Common myeloid progenitor, CD34-positive (primary cell): ENCODE data around the gene AKIRIN1.

Experiments
- CTCF ChIA-PET: fragments of 350-600 bp; sonication (Branson Sonifier 250); formaldehyde crosslinking; loops from one replicate; lab custom pipeline; 2021; ENCODE audit warnings: antibody characterized with exemption; lab: Charles Lee
- POLR2A ChIA-PET: fragments of 350-600 bp; sonication (Branson Sonifier 250); formaldehyde crosslinking; loops from one replicate; lab custom pipeline; 2021; ENCODE audit warnings: antibody characterized with exemption; lab: Charles Lee
- DNase-seq, 3 donors: peaks; one replicate each; pipeline versions ENCODE4 v3.0.0 to v3.0.0-alpha.2; 2013
- H3K27ac ChIP-seq, 2 experiments: 1 replicate in 1 of 2; 2 replicates in 1 of 2; pipeline ENCODE4 v1.7.0; 2013; ENCODE audit warnings: inconsistent platforms in 2 of 2, low read length in 2 of 2, mild to moderate bottlenecking in 2 of 2, low read depth in 1 of 2, moderate library complexity in 1 of 2; ENCODE audit not compliant: severe bottlenecking in 2 of 2, insufficient read depth in 1 of 2, poor library complexity in 1 of 2
- H3K27me3 ChIP-seq, 5 experiments: replicated peaks in 2 of 5; 1 replicate in 3 of 5; 2 replicates in 2 of 5; pipeline versions ENCODE4 v1.6.1 to v1.7.0; 2013; ENCODE audit warnings: low read length in 4 of 5, mild to moderate bottlenecking in 2 of 5, moderate library complexity in 2 of 5, inconsistent platforms in 1 of 5; ENCODE audit not compliant: insufficient read depth in 5 of 5, control insufficient read depth in 4 of 5
- H3K36me3 ChIP-seq, 4 experiments: 1 replicate in 2 of 4; 2 replicates in 2 of 4; pipeline versions ENCODE4 v1.6.1 to v1.7.0; 2013; ENCODE audit warnings: low read length in 3 of 4, control low read depth in 1 of 4, mild to moderate bottlenecking in 1 of 4; ENCODE audit not compliant: control insufficient read depth in 4 of 4, insufficient read depth in 4 of 4
- H3K4me1 ChIP-seq, 4 experiments: 1 replicate in 3 of 4; 2 replicates in 1 of 4; pipeline versions ENCODE4 v1.6.1 to v1.7.1; 2013; ENCODE audit warnings: low read length in 3 of 4, mild to moderate bottlenecking in 3 of 4, control low read depth in 1 of 4, inconsistent platforms in 1 of 4, moderate library complexity in 1 of 4; ENCODE audit not compliant: control insufficient read depth in 4 of 4, insufficient read depth in 4 of 4; ENCODE audit errors: control extremely low read depth in 1 of 4
- H3K4me3 ChIP-seq, 7 experiments: 1 replicate in 4 of 7; 2 replicates in 3 of 7; pipeline versions ENCODE4 v1.5.1 to v1.7.0; 2013; ENCODE audit warnings: mild to moderate bottlenecking in 7 of 7, low read length in 6 of 7, moderate library complexity in 6 of 7, inconsistent platforms in 2 of 7, low read depth in 2 of 7, control low read depth in 1 of 7; ENCODE audit not compliant: insufficient read depth in 4 of 7, control insufficient read depth in 1 of 7; ENCODE audit errors: extremely low read depth in 1 of 7
- H3K9me3 ChIP-seq, 5 experiments: 1 replicate in 4 of 5; 2 replicates in 1 of 5; pipeline versions ENCODE4 v1.6.1 to v1.7.1; 2013; ENCODE audit warnings: low read length in 4 of 5, mild to moderate bottlenecking in 2 of 5, inconsistent platforms in 1 of 5, low read depth in 1 of 5, moderate library complexity in 1 of 5; ENCODE audit not compliant: control insufficient read depth in 4 of 5, insufficient read depth in 2 of 5; ENCODE audit errors: control extremely low read depth in 1 of 5
- WGBS: methylation state at CpG from one replicate; pipeline ENCODE4 v1.1.5; 2013; ENCODE audit not compliant: insufficient coverage; 5-methylcytosine and 5-hydroxymethylcytosine counted together

AKIRIN1 gene

GRCh38 chr1:39023140-39023539 is 32.1 kb downstream of the AKIRIN1 start:
- Histone ChIP-seq H3K4me3 (no peak overlapping the region), H3K4me1 (peaks cover 0 to 13% (median 8%) of the 10 kb centered on the region in 4 experiments), H3K9me3 (no peaks in the 10 kb centered on the region), H3K27ac (no peak overlapping the region), H3K27me3 (no peaks in the 10 kb centered on the region), H3K36me3 (no peaks in the 10 kb centered on the region)
- DNase-seq = no peak
- 80% methylated on average over 1 of the region's 1 CpG for WGBS
- POLR2A ChIA-PET = no interaction called here
- CTCF ChIA-PET = no interaction called here

GRCh38 chr1:39026051-39026865 is 35.2 kb downstream of the AKIRIN1 start, which contains the start of gene NDUFS5:
TSS of gene NDUFS5 (plus strand) at chr1:39026350. CDS start at chr1:39028725, 2,375 bp downstream.
- Histone ChIP-seq H3K9me3 (no peaks in the 10 kb centered on the region), H3K4me3 (peak within 1 kb of the TSS; percentile 76 to 99 (median 94)), H3K4me1 (peaks cover 0 to 13% (median 8%) of the 10 kb centered on the region in 4 experiments), H3K27me3 (no peaks in the 10 kb centered on the region), H3K27ac (peak within 1 kb of the TSS; percentile 86 to 97), H3K36me3 (peaks cover 6 to 20% (median 11%) of the 10 kb centered on the region in 4 experiments)
- POLR2A ChIA-PET = interaction anchor here (0.6 kb wide), 1 partner anchor 91 kb away, joined by 4 read pairs; no protein-coding TSS in a partner anchor
- DNase-seq = peak; percentile 89 to 94 (median 94)
- CTCF ChIA-PET = interaction anchor here (1.0 to 1.7 kb wide), 5 partner anchors 10 to 166 kb away, joined by 3 to 6 read pairs (median 3); no protein-coding TSS in a partner anchor
- WGBS = 0% methylated on average over 47 of the region's 47 CpGs

DNA sequence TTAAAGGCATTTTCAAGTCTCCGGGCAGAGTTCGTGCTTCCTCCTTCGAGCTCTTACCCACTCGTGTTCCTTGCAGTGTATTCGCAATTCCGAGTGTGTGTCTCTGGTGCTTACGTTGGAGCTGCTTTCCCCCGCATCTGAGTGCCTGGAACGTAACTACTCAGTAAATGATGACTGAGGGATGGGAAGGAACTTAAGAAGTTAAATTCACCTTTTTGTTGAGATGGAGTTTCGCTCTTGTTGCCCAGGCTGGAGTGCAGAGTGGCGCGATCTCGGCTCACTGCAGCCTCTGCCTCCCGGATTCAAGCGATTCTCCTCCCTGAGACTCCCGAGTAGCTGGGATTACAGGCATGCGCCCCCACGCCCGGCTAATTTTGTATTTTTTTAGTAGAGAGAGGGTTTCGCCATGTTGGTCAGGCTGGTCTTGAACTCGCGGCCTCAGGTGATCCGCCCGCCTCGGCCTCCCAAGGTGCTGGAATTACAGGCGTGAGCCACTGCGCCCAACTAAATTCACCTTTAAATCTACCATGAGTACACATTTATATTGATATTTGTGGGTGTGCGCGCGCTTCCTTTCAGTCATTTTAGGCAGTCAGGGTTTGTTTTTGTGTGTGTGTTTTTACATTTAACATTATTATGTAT is 35.9 kb downstream of the AKIRIN1 start:
- H3K9me3 ChIP-seq = no peaks in the 10 kb centered on the region
- POLR2A ChIA-PET = interaction anchor here (0.7 kb wide), 1 partner anchor 27 kb away, joined by 5 read pairs; no protein-coding TSS in a partner anchor
- H3K27me3 ChIP-seq = no peaks in the 10 kb centered on the region
- peaks cover 6 to 25% (median 15%) of the 10 kb centered on the region in 4 experiments for H3K36me3 ChIP-seq
- DNase-seq = no peak
- WGBS = 19% methylated on average over 14 of the region's 30 CpGs
- peak overlapping the region; percentile 86 to 97 for H3K27ac ChIP-seq
- CTCF ChIA-PET = interaction anchor here (1.0 to 1.7 kb wide), 6 partner anchors 10 to 165 kb away, joined by 3 to 6 read pairs (median 3); no protein-coding TSS in a partner anchor
- peak overlapping the region; percentile 76 to 99 (median 94) for H3K4me3 ChIP-seq
- H3K4me1 ChIP-seq = peaks cover 0 to 13% (median 8%) of the 10 kb centered on the region in 4 experiments

DNA sequence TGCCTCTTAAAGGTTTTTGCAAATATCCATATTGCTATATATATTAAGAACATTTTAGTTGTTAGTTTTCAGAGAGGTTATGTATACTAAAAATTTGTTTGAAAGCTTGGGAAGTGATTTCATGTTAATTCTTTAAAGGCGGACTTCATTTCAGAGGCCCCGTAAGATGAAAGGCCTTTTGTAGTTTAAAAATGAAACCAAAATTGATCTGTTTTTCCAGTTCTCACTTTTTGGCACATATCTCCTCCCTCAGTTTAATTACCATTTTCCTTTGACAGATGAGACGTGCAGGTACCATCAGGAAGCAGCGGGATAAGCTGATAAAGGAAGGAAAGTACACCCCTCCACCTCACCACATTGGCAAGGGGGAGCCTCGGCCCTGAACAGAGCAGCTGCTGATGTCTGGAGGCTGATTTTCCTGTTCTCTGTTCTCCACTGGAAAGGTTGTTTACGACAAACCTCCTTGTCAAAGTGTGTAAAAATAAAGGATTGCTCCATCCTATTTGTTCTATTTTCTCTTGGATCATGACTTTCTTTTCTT is 43.1 kb downstream of the AKIRIN1 start:
- H3K36me3 ChIP-seq = peaks cover 12 to 59% (median 44%) of the 10 kb centered on the region in 4 experiments
- CTCF ChIA-PET = no interaction called here

DNA sequence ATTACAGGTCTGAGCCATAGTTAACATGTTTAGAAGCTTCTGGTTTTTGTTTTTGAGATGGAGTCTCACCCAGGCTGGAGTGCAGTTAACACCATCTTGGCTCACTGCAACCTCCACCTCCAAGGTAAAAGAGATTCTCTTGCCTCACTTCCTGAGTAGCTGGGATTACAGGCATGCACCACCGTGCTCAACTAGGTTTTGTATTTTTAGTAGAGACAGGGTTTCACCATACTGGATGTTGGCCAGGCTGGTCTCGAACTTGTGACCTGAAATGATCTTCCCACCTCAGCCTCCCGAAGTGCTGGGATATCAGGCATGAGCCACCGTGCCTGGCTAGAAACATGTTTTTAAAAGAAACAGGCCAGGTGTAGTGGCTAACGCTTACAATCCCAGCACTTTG is 45.6 kb downstream of the AKIRIN1 start:
- H3K4me1 ChIP-seq = no peaks in the 10 kb centered on the region
- H3K9me3 ChIP-seq = no peaks in the 10 kb centered on the region
- DNase-seq = no peak
- ChIA-PET POLR2A (no interaction called here), CTCF (interaction anchor here (1.6 to 1.7 kb wide), 2 partner anchors 10 to 56 kb away, joined by 4 to 6 read pairs; partner anchors contain the start of gene NDUFS5)
- peaks cover 6 to 44% (median 34%) of the 10 kb centered on the region in 4 experiments for H3K36me3 ChIP-seq
- no peak overlapping the region for H3K4me3 ChIP-seq
- H3K27me3 ChIP-seq = no peaks in the 10 kb centered on the region
- 94% methylated on average over 5 of the region's 5 CpGs for WGBS
- no peak overlapping the region for H3K27ac ChIP-seq

More for the DNA sequence above, 43.1 kb downstream of the AKIRIN1 start:
- peak in 1 of 3 donors; percentile 35 for DNase-seq
- POLR2A ChIA-PET = no interaction called here
- no peaks in the 10 kb centered on the region for H3K9me3 ChIP-seq
- H3K4me3 ChIP-seq = peak overlapping the region in 2 of 7 experiments; percentile 16 to 45
- no peaks in the 10 kb centered on the region for H3K27me3 ChIP-seq
- no CpG with 5 or more reads among the region's 6 CpGs for WGBS
- no peaks in the 10 kb centered on the region for H3K4me1 ChIP-seq
- H3K27ac ChIP-seq = no peak overlapping the region

DNA sequence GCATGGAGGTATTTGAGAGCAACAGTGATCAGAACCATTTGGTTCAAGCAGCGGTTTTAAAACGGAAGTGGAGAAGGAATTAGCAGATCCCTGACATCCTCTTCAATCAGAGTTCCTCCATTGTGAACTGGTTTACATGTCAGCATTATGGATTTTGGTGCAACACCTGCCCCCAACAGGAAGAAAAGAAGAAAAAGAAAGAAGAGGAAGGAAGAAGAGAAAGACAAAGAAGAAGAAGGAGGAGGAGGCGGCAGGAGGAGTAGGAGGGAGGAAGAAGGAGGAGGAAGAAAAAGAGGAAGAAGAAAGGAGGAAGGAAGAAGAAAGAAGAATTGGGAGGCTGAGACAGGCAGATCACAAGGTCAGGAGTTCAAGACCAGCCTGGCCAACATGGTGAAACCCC is 52.4 kb downstream of the AKIRIN1 start:
- Histone ChIP-seq H3K4me1 (peaks cover 0 to 3% (median 0%) of the 10 kb centered on the region in 4 experiments), H3K27ac (no peak overlapping the region), H3K36me3 (peaks cover 0 to 14% (median 5%) of the 10 kb centered on the region in 4 experiments), H3K27me3 (no peaks in the 10 kb centered on the region), H3K9me3 (no peaks in the 10 kb centered on the region), H3K4me3 (no peak overlapping the region)
- no peak for DNase-seq
- 89% methylated on average over 3 of the region's 3 CpGs for WGBS
- POLR2A ChIA-PET = no interaction called here
- CTCF ChIA-PET = no interaction called here
